HG03354 (cell line): ENCODE data around the gene GNG4.
"Not testable (repeated sequence)": the region's sequence is repeated elsewhere in the genome, so short reads cannot be mapped to it uniquely, and the experiment has no call there.

Experiments used
- ATAC-seq: cut with Tn5 transposase; IDR thresholded peaks from one replicate; pipeline ENCODE4 v1.9.1; 2021; ENCODE audit warnings: mild to moderate bottlenecking; ENCODE audit not compliant: unreplicated experiment, poor library complexity, severe bottlenecking

GNG4 gene

DNA sequence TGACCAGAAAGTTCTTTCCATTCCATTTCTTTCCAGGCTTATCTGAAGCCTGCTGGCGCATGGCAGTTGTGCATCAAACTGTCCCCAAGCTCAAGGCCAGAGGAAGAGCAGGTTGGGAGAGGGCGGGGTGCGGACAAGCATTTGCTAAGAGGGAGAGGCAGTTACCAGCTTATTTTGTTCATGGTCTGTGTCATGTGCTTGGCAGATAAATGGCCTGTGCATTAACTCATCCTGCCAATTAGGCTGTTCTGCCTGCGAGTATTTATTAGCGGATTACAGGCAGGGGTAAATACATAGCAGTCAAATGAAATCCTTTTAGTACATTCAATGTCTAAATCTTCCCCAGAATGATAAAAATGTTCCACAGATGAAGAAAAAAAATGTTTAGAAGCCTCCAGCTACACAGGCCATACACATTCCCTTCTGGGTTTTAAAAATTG lies 96.5 kb downstream of the GNG4 start:
- no peak for ATAC-seq

DNA sequence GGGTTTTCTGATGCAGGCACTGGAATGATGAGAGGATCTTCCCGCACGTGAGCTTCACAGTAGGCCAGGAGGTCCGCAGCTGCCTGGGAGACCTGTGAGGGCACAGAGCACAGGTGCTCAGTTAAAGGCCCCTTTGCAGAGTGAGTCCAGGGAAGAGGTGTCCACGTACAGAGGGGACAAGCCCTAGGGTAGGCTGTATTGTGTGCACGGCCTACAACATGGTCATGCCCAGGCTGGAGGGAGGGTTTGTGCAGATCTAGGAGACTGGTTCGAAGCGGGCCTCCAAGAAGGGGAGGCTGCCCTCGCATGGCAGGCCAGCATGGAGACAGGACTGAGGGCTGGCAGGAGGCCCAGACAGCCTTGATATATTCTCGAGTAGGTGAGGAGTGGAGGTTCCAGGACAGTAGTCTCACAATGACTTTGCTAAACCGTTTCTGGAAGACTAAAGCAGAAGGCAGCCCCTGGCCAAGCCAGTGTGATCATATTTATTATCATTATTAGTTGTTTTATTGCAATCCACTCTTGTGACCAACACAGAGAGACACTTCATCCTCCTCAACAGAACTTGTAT lies 97.4 kb downstream of the GNG4 start:
- ATAC-seq: no peak

DNA sequence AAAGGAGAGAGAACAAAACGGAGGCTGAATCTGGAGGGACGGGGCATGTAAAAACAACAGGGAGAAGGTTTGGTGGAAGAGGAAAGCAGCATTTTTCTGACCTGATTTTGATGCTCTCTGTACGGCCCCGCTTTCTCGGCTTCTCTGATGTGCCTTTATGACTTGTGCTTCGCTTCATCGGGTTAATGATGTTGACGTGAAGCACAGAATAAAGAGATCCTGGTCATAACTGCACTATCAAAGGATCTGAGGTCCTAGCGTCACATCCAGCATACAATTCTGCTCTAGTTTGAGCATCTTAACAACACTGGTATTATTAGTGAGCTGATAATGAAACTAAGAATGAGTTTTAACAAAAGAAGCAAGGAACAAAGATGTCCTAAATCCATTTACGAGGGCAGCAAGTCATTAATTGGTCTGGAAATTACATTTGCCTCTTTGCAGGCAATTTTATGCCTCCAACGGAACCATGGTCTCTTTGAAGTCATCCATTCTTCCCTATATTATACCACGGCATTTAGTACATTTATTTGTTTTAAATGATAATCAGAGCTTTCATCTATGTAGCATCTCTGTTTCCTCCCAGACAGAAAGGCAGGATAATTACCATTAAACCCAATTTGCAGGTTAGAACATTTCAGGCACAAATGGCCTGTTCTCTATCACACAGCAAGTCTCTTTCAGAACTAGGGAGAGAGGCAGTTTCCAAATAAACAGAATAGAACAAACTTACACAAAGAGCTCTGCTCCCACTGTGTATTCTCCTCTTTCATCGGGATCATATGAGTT lies 100.0 kb downstream of the GNG4 start:
- no peak for ATAC-seq

DNA sequence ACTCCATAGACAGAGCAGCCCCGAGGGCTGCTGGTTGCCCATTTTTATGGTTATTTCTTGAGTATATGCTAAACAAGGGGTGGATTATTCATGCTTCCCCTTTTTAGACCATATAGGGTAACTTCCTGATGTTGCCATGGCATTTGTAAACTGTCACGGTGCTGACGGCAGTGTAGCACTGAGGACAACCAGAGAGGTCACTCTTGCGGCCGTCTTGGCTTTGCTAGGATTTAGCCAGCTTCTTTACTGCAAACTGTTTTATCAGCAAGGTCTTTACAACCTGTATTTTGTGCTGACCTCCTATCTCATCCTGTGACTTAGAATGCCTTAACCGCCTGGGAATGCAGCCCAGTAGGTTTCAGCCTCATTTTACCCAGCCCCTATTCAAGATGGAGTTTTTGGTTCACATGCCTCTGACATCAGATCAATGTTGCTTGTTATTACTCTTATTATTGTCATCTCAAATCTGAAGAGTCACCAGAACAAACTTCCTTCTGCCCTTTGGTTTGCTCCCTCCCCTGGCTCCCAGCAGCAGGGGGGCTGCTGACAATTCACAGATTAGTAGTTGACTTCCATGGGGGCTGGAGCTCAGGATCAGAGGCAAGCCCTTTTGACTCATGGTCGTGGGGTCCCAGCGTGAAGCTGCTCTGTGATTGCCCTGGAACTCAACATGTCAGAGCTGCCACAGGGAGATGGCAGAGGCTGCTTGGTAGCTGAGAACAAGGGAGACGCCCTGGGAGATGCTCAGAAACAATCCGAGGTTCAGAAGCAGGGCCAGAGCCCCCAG lies 103.0 kb downstream of the GNG4 start:
- not testable (repeated sequence) for ATAC-seq

DNA sequence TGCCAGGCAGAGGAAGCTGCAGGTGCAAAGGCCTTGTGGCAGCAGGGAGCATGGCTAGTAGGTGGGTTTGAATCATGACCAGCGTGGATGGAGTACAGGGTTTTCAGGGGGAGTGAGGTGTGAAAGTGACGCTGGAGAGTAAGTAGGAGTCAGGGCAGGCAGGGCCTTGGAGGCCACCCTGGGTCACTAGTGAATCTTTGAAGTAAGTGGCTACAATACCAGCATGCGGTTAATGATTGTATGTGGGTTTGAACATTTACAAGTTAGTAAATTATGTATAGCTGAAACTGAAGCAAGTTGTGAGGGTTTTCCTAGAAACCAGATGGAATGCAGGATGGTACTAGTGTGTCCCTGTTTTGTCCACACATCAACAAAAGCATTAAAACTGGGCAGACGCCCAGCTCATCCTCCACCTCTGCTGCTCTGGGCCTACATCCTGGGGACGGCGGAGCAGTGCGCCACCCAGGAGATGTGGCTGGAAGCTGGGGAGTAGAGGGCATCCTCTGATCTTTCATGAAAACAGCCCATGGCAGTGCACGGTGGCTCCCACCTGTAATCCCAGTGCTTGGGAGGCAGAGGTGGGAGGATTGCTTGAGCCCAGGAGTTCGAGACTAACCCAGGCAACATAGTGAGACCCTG lies 104.2 kb downstream of the GNG4 start:
- no peak for ATAC-seq

DNA sequence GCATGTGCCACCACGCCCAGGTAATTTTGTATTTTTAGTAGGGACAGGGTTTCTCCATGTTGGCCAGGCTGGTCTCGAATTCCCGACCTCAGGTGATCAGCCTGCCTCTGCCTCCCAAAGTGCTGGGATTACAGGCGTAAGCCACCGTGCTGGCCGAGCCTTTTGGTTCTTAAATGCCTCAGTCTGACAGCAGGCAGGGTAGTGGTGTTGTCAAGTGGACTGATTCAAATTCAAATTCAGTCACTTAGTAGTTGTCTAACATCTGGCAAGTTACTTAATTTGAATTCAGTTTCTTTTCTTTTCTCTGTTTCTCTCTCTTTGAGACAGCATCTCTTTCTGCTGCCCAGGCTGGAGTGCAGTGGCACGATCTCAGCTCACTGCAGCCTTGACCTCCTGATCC lies 106.7 kb downstream of the GNG4 start:
- ATAC-seq: not testable (repeated sequence)

DNA sequence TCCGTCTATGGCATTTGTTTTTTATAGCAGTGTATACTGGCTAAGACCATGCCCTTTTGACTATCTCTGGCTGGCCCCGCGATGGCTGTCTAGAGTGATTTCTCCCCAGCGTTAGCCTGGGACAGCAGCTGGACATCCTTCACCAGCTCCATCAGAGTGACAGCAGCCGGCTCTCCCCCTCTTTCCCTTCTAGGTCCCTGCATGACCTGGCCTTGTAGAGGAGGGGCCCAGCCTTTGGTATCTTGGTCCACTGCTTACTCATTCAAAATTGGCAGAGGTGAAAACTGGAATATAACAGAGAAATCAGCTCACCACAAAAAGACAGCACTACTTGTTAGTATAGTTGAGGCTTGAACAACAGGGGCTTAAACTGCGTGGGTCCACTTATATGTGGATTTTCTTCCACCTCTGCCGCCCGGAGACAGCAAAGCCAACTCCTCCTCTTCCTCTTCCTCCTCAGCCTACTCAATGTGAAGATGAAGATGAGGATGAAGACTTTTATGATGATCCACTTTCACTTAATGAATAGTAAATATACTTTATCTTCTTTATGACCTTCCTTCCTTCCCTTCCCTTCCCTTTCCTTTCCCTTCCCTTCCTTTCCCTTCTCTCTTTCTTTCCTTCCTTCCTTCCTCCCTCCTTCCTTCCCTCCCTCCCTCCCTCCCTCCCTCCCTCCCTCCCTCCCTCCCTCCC lies 116.0 kb downstream of the GNG4 start:
- no peak for ATAC-seq

DNA sequence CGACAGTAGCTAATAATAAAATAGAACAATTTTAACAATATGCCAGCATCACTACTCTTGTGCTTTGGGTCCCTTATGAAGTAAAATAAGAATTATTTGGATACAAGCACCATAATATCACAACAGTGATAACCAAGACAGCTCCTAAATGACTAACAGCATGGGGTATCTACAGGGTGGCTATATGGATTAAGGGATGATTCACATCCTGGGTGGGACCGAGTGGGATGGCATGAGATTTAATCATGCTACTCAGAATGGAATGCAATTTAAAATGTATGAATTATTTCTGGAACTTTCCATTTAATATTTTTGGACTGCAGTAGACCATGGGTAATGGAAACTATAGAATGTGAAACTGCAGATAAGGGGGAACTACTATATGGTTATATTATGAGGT lies 117.2 kb downstream of the GNG4 start:
- ATAC-seq: no peak

DNA sequence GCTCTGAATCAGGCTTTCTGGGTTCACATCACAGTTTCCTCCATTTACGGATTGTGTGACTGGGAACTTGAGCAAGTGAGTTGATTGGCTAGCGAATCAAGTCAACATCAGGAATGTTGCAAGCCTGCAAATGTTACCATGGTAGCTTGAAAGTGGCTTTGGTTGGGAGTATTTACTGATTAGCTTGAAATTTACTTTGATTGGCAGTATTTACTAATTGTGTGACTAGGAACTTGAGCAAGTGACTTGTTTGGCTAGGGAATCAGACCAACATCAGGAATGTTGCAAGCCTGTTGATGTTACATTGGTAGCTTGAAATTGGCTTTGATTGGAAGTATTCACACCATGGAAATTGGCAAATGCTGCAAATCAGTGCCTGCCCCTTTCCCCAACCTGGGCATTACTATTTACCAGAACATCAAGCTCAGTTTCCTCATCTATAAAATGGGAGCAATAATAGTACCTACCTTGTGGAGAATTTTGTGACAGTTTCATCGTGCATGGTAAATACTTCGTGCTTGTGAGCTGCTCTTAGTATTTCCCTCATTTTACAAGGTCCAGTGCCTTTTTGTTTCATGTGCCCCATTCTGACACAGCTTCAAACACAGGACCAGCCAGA lies 122.3 kb downstream of the GNG4 start:
- ATAC-seq: no peak

DNA sequence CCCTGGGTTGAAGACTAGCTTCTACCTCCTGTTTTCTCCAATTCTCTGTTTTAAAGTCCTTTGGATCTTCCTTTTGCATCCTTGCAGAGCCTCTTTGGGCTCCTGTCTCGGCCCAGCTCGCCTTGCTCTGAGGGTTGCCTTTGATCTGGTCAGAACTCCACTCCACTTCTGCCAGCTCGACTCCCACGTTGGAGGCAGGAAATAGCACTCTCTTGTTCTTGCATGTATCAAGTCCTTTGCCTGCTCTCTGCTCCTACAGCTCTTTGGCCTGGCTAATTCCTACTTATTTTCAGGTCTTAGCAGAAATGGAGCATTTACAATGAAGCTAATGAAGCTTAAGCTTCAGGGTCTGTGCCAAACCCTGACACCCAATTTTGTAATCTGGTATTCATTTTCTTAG lies 124.3 kb downstream of the GNG4 start:
- ATAC-seq: no peak

DNA sequence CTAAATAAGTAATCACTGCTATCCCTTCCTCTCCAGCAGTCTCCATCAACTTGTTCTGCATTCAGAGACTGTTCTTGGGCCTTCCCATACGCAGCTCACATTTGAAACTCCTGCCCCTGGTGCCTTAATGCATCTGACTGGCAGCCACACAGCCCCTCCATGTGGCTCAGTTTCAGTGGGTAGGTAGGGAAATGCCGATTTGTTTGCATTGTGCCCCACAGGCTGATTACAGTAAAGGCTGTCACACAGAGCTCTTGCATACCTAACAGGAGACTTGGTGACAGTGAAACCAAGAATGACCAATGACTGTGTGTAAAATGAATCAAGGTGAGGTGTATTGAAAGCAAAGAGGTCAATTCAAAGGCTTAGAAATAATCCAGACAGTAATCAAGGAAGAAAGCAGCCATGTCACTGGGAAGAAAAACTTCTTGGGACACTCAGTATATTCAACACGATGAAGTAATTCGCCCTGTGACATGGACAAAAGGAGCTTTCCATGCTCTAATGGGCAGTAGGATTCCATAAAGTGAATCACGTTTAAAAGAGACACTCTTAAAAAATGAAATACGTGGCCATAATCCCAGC lies 132.6 kb downstream of the GNG4 start:
- no peak for ATAC-seq

DNA sequence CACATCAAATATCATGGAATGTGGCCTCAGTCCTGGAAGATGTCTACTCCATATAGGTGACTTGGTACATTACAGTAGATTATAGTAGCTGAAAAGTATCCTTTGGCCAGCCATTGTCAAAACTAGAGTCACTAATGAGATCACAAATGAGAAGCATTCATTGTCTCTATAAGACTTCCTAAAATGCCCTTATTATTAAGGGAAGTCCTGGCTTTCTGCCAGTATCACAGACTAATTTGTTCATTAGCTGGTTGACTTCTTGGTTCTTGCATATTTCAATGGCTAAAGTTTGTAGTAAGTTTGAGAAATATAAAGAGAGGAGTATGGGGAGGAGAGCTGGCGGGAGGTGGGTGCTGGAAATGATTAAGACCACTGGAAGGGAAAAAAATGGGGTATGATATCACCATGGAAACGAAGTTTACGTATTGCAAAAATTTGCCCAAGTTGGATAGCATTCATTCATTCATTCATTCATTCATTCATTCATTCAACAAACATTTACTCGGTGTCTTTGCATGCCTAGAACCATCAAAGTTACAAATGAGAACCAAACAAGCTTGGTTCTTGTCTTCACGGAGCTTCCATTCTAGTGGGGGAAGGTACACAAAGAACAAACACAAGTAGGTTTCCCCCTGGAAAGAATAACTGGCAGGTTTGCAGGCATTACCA lies 133.6 kb downstream of the GNG4 start:
- no peak for ATAC-seq

DNA sequence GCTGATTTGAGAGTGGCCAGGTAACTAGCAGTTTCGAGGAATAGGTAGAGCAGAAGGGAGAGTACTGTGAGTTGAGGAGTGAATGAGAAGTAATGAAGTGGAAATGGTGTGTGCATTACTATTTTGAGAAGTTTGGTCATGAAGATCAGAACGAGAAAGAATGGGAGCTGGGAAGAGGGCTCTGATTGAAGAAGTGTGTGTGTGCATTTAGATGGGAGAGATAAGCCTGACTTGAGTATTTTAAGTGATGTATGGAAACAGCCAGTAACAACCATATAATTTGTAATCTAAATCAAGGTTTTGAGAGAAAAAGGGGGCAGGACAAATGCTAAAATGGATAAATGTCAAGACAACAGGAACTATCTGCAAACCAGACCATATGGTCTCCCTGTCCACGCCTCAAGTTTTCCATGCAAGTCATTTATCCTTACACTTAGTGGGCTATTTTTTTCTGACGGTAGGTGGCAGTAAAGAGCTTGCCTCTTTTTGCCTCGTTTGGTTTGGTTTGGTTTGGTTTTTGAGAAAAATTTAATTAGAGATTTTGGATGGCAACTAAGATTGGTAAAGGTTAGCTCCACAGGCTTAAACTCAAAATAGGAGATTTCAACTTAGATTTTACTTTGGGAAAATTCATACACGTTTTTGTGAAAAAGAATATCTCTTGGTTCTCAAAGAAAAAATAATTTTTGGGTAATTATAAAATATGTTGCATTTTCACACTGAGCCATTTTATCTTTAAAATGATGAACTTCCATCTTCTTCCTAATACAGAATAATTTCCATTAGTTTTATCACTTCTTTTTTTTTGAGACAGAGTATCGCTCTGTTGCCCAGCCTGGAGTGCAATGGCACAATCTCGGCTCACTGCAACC lies 135.9 kb downstream of the GNG4 start:
- peak; percentile 64 for ATAC-seq

DNA sequence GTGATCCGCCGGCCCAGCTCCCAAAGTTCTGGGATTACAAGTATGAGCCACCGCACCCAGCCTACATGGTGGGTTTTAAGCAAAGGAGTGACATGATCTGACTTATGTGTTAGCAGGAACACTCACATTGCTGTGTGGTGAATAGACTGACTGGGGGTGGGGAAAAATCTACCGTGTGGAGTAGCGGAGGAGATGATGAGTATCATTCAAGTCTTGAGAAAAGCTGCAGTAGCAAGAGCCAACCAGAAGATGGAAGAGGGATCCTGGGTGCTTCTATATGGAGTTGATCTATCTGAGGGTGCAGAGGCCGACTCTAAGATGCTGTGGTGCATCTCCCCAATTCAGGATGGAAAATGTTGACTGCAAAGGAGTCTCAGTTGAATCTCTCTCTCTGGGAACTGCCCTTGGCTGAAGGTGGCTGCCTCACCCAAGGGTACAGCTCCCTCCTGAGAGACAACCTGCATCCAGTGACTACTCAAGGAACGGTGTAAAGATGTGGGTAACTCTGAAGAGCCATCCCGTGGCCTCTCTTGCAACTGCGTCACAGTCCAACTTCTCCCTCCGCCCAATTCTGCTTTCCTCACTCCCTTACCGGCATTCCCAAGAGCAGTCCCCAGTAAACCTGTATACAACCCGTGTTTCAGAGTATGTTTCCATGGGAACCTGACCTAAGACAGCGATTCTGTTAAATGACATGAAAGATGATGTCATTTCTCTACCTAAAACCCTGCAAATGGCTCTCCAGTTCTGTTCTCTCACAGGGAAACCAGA lies 137.9 kb downstream of the GNG4 start:
- no peak for ATAC-seq

DNA sequence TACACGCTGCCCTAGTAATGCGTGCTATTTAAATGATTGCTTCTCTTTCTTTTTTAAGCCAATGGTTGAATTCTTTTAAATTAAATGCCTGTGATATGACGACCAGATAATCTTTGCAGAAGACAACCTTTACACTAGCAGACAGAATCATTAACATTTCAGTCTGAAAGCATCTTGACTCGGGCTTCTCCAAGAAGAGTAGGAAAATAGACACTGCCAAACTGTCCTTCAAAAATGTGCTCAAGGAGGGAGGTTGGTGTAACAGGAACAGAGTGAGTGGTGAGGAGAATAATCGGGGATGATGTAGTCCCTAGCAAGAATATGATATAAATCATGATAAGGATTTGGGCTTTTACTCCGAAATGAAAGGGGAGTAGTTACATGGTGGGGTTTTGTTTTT lies 138.8 kb downstream of the GNG4 start:
- ATAC-seq: no peak

DNA sequence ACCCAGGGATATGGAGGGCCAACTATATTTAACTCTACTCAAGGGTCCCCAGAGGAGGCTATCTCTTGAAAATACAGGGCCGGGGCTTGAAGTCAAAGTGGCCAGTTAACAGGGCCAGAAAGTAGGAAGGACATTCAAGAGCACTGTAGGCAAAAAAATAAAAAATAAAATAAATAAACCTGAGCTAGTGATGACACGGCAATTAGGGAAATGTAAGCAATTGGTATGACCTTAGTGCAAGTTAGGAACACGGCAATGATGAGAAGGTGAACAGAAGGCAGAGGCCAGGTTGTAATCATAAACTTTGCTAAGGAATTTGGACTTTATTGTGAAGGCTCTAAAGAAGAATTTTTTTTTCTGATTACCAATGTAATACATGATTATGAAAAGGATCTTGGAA lies 142.0 kb downstream of the GNG4 start:
- ATAC-seq: no peak
